Measurements from ENCODE around the gene FRYL.
A peak's percentile ranks its signal among the peaks of the same experiment; 100 is the strongest.
"Not testable (repeated sequence)": the region's sequence is repeated elsewhere in the genome, so short reads cannot be mapped to it uniquely, and the experiment has no call there.

FRYL gene

DNA sequence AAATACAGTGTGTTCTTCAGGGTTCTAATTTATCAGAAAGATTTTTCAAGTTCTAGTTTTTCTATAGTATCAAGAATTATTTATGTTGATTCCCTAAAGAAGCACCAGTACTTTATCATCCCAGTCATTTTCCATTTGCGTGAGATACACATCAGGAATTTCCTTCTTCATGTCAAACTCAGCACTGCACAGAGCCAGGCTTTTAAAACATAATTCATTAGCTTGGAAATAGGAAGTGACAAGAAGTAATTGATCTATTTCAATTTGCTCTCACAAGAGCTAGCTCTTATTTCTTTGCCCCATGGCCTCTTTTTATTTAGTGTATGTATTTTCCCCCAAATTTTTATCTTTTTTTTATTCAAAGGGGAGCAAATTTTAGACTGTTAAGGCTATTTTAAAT lies 309.9 kb downstream of the FRYL start:
- TF ChIP-seq, protein P1, sequence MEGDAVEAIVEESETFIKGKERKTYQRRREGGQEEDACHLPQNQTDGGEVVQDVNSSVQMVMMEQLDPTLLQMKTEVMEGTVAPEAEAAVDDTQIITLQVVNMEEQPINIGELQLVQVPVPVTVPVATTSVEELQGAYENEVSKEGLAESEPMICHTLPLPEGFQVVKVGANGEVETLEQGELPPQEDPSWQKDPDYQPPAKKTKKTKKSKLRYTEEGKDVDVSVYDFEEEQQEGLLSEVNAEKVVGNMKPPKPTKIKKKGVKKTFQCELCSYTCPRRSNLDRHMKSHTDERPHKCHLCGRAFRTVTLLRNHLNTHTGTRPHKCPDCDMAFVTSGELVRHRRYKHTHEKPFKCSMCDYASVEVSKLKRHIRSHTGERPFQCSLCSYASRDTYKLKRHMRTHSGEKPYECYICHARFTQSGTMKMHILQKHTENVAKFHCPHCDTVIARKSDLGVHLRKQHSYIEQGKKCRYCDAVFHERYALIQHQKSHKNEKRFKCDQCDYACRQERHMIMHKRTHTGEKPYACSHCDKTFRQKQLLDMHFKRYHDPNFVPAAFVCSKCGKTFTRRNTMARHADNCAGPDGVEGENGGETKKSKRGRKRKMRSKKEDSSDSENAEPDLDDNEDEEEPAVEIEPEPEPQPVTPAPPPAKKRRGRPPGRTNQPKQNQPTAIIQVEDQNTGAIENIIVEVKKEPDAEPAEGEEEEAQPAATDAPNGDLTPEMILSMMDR (IDR thresholded peaks at IDR 0.05; ENCODE audit: low read depth, low read length): no peak
- DNase-seq (ENCODE audit: extremely low read depth, low read depth): no peak

GRCh38 chr4:48467891-48468290 lies 312.2 kb downstream of the FRYL start:
- DNase-seq (ENCODE audit: extremely low read depth, low read depth): no peak
- TF ChIP-seq, protein P1 (IDR thresholded peaks at IDR 0.05; ENCODE audit: low read depth, low read length): no peak

- no peak for DNase-seq (ENCODE audit: extremely low read depth, low read depth)
- TF ChIP-seq, protein P1 (IDR thresholded peaks at IDR 0.05; ENCODE audit: low read depth, low read length): no peak
These were observed 312.6 kb downstream of the FRYL start for GRCh38 chr4:48467442-48467841.

- TF ChIP-seq, protein P1 (IDR thresholded peaks at IDR 0.05; ENCODE audit: low read depth, low read length): no peak
- peak; percentile 7 for DNase-seq (ENCODE audit: extremely low read depth, low read depth)
These were observed 317.7 kb downstream of the FRYL start for GRCh38 chr4:48462363-48462762.

DNA sequence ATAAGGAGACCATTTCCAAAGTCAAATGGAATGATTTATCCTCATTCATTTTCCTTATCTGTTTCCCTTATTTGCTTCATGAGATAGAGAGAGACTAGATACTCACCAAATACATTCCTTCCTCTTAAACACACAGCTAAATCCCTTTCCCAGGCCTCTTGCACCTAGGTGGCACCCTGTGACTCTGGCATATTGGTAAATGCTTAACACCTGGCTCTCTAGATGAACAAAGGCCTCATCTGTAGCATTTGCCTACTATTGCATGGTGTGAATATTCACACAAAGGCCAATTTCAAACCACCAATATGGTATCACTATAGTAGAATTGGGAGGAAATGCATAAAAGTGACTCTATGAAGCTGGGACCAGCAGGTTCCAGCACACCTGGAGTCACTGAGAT lies 319.1 kb downstream of the FRYL start:
- TF ChIP-seq, protein P1 (IDR thresholded peaks at IDR 0.05; ENCODE audit: low read depth, low read length): no peak

GRCh38 chr4:48454591-48454990 lies 325.5 kb downstream of the FRYL start:
- TF ChIP-seq, protein P1 (IDR thresholded peaks at IDR 0.05; ENCODE audit: low read depth, low read length): no peak
- no peak for DNase-seq (ENCODE audit: extremely low read depth, low read depth)

More for the DNA sequence above, 319.1 kb downstream of the FRYL start:
- no peak for DNase-seq (ENCODE audit: extremely low read depth, low read depth)

DNA sequence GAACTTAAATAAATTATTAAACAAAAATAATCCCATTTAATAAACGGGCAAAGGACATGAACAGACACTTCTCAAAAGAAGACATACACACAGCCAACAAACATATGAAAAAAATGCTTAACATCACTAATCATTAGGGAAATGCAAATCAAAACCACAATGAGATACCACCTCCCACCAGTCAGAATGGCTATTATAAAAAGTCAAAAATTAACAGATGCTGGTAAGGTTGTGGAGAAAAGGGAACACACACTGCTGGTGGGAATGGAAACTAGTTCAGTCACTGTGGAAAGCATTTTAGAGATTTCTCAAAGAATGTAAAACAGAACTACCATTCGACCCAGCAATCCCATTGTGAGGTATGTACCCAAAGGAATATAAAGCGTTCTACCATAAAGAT lies 328.4 kb downstream of the FRYL start:
- not testable (repeated sequence) for DNase-seq (ENCODE audit: extremely low read depth, low read depth)

GRCh38 chr4:48450740-48451139 lies 329.3 kb downstream of the FRYL start:
- TF ChIP-seq, protein P1 (IDR thresholded peaks at IDR 0.05; ENCODE audit: low read depth, low read length): no peak
- DNase-seq (ENCODE audit: extremely low read depth, low read depth): no peak

Measured in AG09319 (cell line).